Measurements from ENCODE around the gene PSD2.

The PSD2 gene

GRCh38 chr5:139760066-139761056 is 35.2 kb upstream of the PSD2 start:
- H3K27me3 Mint-ChIP-seq, result peaks cover 35% of the 10 kb centered on the region
- peaks cover 38% of the 10 kb centered on the region for H3K4me1 Mint-ChIP-seq (ENCODE audit: low read depth)
- no peak overlapping the region for H3K27ac Mint-ChIP-seq
- H3K9me3 Mint-ChIP-seq, result no peaks in the 10 kb centered on the region
- no peaks in the 10 kb centered on the region for H3K36me3 Mint-ChIP-seq (ENCODE audit: low read depth)
- H3K4me3 Mint-ChIP-seq, result no peak overlapping the region

- Mint-ChIP-seq H3K4me1 (ENCODE audit: low read depth) (peaks cover 36% of the 10 kb centered on the region), H3K4me3 (no peak overlapping the region), H3K27me3 (peaks cover 32% of the 10 kb centered on the region)
These were observed 34.6 kb upstream of the PSD2 start for GRCh38 chr5:139761057-139761450.

GRCh38 chr5:139761501-139761900 is 34.1 kb upstream of the PSD2 start:
- H3K9me3 Mint-ChIP-seq, result no peaks in the 10 kb centered on the region
- no peaks in the 10 kb centered on the region for H3K36me3 Mint-ChIP-seq (ENCODE audit: low read depth)
- no peak overlapping the region for H3K27ac Mint-ChIP-seq
- H3K4me3 Mint-ChIP-seq, result no peak overlapping the region
- peaks cover 28% of the 10 kb centered on the region for H3K27me3 Mint-ChIP-seq
- peaks cover 32% of the 10 kb centered on the region for H3K4me1 Mint-ChIP-seq (ENCODE audit: low read depth)

More at GRCh38 chr5:139761057-139761450, 34.6 kb upstream of the PSD2 start:
- Mint-ChIP-seq H3K9me3 (no peaks in the 10 kb centered on the region), H3K27ac (no peak overlapping the region), H3K36me3 (ENCODE audit: low read depth) (no peaks in the 10 kb centered on the region)

GRCh38 chr5:139762615-139763170 is 32.9 kb upstream of the PSD2 start:
- Mint-ChIP-seq H3K9me3 (no peaks in the 10 kb centered on the region), H3K36me3 (ENCODE audit: low read depth) (no peaks in the 10 kb centered on the region), H3K4me3 (no peak overlapping the region), H3K27me3 (peaks cover 20% of the 10 kb centered on the region), H3K27ac (no peak overlapping the region), H3K4me1 (ENCODE audit: low read depth) (peaks cover 23% of the 10 kb centered on the region)

DNA sequence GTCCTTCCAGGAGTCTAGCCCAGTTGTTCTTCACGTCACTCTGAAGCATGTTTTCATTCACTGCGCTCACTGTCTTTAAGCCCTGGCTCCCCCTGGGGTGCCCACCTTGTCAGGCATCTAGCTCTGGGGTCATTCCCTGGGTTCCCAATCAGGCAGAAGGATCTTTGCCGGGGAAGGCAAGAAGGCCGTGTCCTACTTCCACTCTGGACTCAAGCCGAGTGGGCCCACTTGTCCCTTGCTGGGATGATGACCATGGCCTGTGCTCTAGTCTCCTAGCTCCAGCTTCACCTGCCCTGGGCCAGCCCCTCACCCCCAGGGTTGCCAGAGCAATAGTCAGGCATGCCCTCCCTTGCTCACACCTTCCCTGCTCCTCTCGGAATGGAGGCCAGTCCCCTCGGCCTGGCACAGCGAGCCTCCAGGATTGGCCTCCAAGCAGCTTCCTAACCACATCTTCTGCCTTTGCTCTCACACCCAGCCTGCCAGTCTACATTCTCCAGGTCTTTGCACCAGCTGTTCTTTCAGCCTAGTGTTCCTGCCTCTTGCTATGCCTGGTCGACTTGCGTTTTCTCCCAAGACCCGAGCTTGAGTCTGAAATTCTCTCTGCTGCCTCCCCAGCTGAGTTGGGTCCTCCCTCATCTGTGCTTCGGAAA is 32.2 kb upstream of the PSD2 start:
- H3K4me3 Mint-ChIP-seq, result no peak overlapping the region
- H3K27ac Mint-ChIP-seq, result no peak overlapping the region
- no peaks in the 10 kb centered on the region for H3K9me3 Mint-ChIP-seq
- H3K27me3 Mint-ChIP-seq, result peaks cover 20% of the 10 kb centered on the region
- peaks cover 16% of the 10 kb centered on the region for H3K4me1 Mint-ChIP-seq (ENCODE audit: low read depth)
- H3K36me3 Mint-ChIP-seq (ENCODE audit: low read depth), result no peaks in the 10 kb centered on the region

- Mint-ChIP-seq H3K36me3 (ENCODE audit: low read depth) (no peaks in the 10 kb centered on the region), H3K4me3 (no peak overlapping the region), H3K4me1 (ENCODE audit: low read depth) (peaks cover 16% of the 10 kb centered on the region), H3K9me3 (no peaks in the 10 kb centered on the region), H3K27ac (no peak overlapping the region), H3K27me3 (peaks cover 20% of the 10 kb centered on the region)
These were observed 31.4 kb upstream of the PSD2 start for GRCh38 chr5:139763930-139764791.

DNA sequence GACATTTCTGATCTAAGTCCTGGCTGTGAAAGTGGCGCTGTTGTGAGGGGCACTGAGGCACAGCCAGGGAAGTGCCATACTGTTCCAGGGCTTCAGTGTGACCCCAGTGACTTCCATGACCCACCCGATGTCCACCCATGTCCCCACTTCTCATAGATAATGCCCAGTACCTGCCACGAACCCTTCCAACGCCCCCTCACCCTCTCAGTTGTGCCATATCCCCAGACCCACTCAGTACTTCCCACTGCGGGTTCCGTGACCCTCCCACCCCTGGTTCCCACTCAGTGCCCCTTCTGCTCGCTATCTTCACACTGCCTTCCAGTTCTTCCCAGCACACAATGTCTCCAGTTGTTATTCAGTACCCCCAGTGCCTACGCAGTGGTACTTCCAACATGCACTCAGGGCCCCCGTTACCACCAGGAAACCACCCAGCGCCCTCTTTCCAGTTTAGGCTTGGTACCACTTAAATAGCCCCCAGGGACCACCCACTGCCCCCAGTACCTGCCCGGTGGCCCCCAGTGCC is 30.7 kb upstream of the PSD2 start:
- no peak overlapping the region for H3K27ac Mint-ChIP-seq
- no peaks in the 10 kb centered on the region for H3K9me3 Mint-ChIP-seq
- H3K36me3 Mint-ChIP-seq (ENCODE audit: low read depth), result no peaks in the 10 kb centered on the region
- peaks cover 16% of the 10 kb centered on the region for H3K4me1 Mint-ChIP-seq (ENCODE audit: low read depth)
- peak overlapping the region; percentile 76 for H3K4me3 Mint-ChIP-seq
- H3K27me3 Mint-ChIP-seq, result peaks cover 20% of the 10 kb centered on the region

DNA sequence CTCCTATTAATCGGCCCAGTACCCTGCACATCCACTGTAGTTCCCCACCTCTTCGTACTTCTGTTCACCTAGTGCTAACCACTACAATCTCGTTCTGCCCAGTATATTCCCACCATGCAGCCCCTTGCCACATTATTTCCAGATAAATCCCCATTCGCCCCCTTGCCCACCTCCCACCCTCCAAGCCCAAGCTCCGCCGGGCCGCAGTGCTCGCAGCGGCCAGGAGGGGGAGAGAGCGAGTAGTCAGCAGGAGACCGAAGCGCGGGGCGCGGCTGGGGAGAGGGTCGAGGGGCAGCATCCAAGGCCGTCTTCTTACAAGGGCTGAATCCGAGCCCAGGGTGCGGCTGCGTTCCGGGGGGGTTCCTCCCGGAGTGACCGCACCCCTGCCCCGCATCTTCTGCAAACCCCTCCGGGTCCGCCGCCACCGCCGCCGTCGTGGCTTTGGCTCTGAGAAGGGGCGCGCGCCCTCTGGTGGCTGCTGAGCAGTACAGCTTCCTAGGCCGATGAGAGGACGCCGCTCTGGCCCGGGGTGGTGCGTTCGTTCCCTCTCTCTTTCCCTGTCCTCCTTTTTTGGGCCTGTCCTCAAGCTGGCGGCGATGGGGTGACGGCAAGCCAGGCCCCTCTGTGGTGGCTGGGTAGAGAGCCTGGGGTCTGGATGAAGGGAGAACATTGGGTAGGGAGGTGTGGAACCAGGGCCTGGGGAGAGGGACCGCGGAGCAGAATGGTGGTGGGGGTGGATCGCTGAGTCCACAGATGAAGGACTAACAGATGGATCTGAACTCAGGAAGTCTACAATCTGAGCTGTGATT is 30.0 kb upstream of the PSD2 start:
- Mint-ChIP-seq H3K4me1 (ENCODE audit: low read depth) (peaks cover 13% of the 10 kb centered on the region), H3K27me3 (peaks cover 20% of the 10 kb centered on the region), H3K27ac (no peak overlapping the region), H3K9me3 (no peaks in the 10 kb centered on the region), H3K4me3 (peak overlapping the region; percentile 76), H3K36me3 (ENCODE audit: low read depth) (no peaks in the 10 kb centered on the region)

DNA sequence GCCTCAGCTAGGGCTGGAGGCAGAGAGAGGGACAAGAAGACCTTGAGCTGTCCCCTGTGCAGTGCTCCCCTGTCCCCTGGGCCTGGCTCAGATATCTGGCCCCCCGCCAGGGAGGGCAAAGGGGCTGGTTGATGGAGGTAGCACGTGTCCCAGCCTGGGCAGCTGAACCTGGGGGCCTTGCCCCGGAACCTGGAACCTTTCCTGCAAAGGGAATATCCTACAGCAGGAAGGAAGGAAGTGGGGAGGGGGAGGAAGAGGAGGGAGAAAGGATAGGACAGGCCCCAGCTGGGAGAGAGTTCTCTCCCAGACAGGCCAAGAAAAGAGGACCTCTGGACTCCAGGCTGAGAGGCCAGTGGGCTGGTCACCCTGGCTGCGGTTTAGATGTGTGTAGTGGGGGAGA is 27.6 kb upstream of the PSD2 start:
- Mint-ChIP-seq H3K9me3 (no peaks in the 10 kb centered on the region), H3K27ac (no peak overlapping the region), H3K27me3 (peaks cover 20% of the 10 kb centered on the region), H3K4me1 (ENCODE audit: low read depth) (peaks cover 13% of the 10 kb centered on the region), H3K36me3 (ENCODE audit: low read depth) (no peaks in the 10 kb centered on the region), H3K4me3 (no peak overlapping the region)

DNA sequence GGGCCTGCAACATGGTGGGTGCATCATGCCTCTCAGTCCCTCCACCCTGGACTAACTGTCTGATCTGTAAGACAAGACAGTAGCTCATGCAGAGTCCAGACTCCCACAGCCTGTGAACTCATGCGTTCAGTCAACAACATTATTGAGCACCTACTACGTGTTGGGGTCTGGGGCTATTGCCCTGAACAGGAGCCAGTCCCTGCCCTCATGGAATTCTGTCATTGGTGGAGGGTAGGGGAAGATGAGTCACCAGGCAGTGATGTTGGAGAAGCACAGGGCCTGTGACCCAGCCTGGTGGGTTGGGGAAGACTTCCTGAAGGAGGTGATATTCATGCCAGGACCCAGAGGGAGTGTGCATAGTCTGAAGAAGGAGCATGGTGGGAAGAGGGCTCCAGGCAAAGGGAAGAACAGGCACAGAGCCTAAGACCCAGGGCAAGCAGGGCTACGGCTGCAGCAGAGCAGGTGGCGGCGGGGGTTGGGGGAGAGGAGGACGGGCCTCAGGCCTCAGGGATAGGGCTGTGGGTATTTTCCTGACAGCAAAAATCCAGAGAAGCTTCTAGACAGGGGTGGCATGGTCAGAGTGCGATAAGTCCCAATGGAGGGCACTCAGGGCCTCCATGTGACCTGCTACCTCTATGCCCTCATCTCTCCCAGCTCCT is 26.7 kb upstream of the PSD2 start:
- no peak overlapping the region for H3K4me3 Mint-ChIP-seq
- H3K36me3 Mint-ChIP-seq (ENCODE audit: low read depth), result no peaks in the 10 kb centered on the region
- H3K9me3 Mint-ChIP-seq, result no peaks in the 10 kb centered on the region
- peaks cover 13% of the 10 kb centered on the region for H3K4me1 Mint-ChIP-seq (ENCODE audit: low read depth)
- H3K27me3 Mint-ChIP-seq, result peaks cover 14% of the 10 kb centered on the region
- H3K27ac Mint-ChIP-seq, result no peak overlapping the region

DNA sequence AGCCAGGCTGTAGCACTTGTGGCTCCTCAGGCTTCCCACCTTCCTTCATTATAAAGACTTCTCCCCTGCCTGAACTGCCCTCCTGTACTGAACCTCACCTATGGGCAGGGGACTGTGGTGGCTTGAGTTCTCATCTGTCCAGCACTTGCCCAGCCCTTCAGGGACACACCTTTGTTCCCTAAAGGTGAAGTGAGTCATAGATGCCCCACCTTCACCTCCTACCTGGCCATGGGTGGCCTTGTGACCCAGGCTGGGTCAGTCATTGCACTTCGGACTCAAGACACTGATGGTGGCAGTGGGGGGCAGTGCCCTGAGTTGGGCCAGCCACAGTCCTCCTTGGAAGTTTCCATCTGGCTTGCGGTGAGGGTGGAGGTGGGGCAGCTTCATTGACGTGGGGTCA is 26.1 kb upstream of the PSD2 start:
- H3K4me3 Mint-ChIP-seq, result no peak overlapping the region
- peaks cover 13% of the 10 kb centered on the region for H3K4me1 Mint-ChIP-seq (ENCODE audit: low read depth)

DNA sequence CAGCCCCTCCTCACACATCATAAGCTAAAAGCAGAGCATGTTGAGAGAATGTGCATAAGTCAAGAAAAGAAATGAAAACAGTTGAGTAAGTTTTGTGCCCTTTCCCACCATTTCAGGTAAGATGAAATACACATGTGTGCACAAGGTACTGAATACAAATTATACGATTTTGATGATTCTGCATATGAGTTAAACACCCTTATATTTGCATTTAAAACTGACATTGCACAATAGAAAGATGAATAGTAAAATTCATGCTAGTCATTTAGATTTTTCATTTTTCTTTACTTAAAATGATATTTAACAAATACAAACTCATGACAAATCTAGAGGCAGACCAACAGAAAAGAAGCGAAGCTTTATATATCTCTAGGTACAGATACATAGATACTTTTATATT is 24.9 kb upstream of the PSD2 start:
- peaks cover 7% of the 10 kb centered on the region for H3K27me3 Mint-ChIP-seq
- peaks cover 9% of the 10 kb centered on the region for H3K4me1 Mint-ChIP-seq (ENCODE audit: low read depth)
- H3K27ac Mint-ChIP-seq, result no peak overlapping the region
- no peaks in the 10 kb centered on the region for H3K9me3 Mint-ChIP-seq
- H3K36me3 Mint-ChIP-seq (ENCODE audit: low read depth), result no peaks in the 10 kb centered on the region
- H3K4me3 Mint-ChIP-seq, result no peak overlapping the region

More for the DNA sequence above, 26.1 kb upstream of the PSD2 start:
- Mint-ChIP-seq H3K36me3 (ENCODE audit: low read depth) (no peaks in the 10 kb centered on the region), H3K9me3 (no peaks in the 10 kb centered on the region), H3K27me3 (peaks cover 16% of the 10 kb centered on the region), H3K27ac (no peak overlapping the region)

DNA sequence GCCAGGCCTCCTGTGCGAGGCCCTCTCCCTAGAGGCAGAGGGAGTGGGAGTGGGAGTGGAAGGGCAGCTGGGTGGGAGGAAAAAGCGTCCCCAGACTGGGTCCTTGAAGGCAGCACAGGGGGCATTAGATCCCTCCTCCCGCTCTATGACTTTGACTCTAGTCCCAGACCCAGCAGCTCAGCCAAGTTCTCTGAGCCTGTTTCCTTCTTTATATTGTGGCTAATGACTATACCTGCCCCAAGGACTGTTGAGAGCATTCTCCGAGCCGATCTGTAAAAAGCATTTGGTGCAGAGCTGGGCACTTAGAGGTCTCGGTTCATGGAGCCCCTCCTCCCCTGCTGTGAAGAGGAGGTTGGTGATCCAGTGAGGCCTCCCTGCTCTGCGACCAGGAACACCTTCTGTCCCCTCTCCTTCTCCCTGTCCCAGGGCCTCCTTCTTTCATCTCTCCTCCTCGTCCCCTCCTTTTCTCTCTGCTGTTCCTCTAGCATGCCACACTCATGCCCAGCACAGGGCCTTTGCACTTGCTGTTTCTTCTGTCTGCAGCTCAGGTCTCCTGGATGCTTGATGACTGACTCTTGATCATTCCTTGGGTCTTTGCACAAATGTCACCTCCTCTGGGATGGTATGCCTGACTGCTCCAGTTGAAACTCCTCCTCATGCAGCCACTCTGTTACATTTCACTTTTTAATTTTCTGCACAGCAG is 23.4 kb upstream of the PSD2 start:
- Mint-ChIP-seq H3K27ac (no peak overlapping the region), H3K27me3 (peaks cover 7% of the 10 kb centered on the region), H3K4me1 (ENCODE audit: low read depth) (peaks cover 5% of the 10 kb centered on the region), H3K4me3 (no peak overlapping the region), H3K36me3 (ENCODE audit: low read depth) (no peaks in the 10 kb centered on the region), H3K9me3 (no peaks in the 10 kb centered on the region)

All from stimulated activated naive CD8-positive, alpha-beta T cell treated with anti-CD3 and anti-CD28 coated beads, Interleukin-15, Interleukin-2, amounts not matched to agents 100 ng/mL and 50 ng/mL, for 24 hours (primary cell).